Measurements from ENCODE around the gene APBB3.

APBB3 gene

DNA sequence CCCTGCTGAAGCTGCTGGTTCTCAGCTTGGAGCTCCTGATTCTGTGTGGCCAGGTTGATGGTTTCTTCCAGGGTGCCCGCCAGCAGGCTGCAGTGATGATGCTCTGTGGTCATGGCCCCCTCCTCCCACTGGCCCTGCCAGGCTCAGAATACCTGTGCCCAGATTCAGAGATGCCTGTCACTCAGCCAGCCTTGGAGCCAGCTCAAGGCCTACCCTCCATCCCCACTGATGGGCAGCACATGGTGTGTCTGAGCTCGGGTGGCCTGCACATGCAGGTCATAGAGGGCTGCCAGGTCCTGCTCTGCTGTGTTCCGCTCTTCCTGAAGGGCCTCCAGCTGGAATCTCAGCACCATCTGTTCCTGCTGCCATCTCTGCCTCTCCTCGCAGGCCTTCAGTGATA lies 5.7 kb upstream of the APBB3 start (continued):
- no peak for TF ChIP-seq GLI2 (tag by site-specific recombination; IDR thresholded peaks at IDR 0.05; ENCODE audit: borderline replicate concordance, low read depth)

DNA sequence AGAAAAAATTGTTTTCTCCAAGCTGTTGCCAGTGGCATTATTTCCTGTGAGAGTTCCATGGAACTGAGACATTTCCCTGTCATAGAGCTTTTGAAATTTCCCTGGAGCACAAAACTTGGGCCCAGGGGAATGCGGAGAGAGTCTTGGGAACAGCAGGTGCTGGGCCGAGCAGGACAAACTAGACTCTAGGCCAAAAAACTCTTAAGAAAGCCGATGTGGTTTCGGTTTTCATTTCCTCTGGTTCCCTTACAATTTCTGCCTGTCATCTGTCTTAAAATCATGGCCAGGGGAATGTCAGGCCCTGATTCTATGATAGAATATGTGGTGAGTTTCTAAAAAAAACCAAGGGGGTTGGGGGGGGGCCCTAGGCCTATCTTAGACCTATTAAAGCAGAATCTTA lies 4.8 kb upstream of the APBB3 start:
- no peak overlapping the region for H3K4me3 ChIP-seq (ENCODE audit: low read depth, low read length)
- TF ChIP-seq ZNF19 (tag by site-specific recombination; IDR thresholded peaks at IDR 0.05; ENCODE audit: low read depth) (no peak), ZEB2 (tag by site-specific recombination; IDR thresholded peaks at IDR 0.05) (no peak), ZNF138 (tag by site-specific recombination; IDR thresholded peaks at IDR 0.05; ENCODE audit: borderline replicate concordance) (no peak), KLF10 (tag by site-specific recombination; IDR thresholded peaks at IDR 0.05) (no peak), ZNF426 (tag by site-specific recombination; IDR thresholded peaks at IDR 0.05) (no peak), ZNF707 (tag by site-specific recombination; IDR thresholded peaks at IDR 0.05) (no peak)
- TF ChIP-seq, protein P1, sequence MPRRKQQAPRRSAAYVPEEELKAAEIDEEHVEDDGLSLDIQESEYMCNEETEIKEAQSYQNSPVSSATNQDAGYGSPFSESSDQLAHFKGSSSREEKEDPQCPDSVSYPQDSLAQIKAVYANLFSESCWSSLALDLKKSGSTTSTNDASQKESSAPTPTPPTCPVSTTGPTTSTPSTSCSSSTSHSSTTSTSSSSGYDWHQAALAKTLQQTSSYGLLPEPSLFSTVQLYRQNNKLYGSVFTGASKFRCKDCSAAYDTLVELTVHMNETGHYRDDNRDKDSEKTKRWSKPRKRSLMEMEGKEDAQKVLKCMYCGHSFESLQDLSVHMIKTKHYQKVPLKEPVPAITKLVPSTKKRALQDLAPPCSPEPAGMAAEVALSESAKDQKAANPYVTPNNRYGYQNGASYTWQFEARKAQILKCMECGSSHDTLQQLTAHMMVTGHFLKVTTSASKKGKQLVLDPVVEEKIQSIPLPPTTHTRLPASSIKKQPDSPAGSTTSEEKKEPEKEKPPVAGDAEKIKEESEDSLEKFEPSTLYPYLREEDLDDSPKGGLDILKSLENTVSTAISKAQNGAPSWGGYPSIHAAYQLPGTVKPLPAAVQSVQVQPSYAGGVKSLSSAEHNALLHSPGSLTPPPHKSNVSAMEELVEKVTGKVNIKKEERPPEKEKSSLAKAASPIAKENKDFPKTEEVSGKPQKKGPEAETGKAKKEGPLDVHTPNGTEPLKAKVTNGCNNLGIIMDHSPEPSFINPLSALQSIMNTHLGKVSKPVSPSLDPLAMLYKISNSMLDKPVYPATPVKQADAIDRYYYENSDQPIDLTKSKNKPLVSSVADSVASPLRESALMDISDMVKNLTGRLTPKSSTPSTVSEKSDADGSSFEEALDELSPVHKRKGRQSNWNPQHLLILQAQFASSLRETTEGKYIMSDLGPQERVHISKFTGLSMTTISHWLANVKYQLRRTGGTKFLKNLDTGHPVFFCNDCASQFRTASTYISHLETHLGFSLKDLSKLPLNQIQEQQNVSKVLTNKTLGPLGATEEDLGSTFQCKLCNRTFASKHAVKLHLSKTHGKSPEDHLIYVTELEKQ (tag by site-specific recombination; IDR thresholded peaks at IDR 0.05; ENCODE audit: borderline replicate concordance): no peak
- TF ChIP-seq, protein P2, sequence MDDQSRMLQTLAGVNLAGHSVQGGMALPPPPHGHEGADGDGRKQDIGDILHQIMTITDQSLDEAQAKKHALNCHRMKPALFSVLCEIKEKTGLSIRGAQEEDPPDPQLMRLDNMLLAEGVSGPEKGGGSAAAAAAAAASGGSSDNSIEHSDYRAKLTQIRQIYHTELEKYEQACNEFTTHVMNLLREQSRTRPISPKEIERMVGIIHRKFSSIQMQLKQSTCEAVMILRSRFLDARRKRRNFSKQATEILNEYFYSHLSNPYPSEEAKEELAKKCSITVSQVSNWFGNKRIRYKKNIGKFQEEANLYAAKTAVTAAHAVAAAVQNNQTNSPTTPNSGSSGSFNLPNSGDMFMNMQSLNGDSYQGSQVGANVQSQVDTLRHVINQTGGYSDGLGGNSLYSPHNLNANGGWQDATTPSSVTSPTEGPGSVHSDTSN (CRISPR knock-in tag; IDR thresholded peaks at IDR 0.05): no peak
- ChIA-PET CTCF (interaction anchor here (1.1 to 1.7 kb wide), 2 partner anchors 8 to 218 kb away, joined by 3 to 4 read pairs; no protein-coding TSS in a partner anchor), POLR2A (interaction anchor here (1.0 kb wide), 1 partner anchor 79 kb away, joined by 3 read pairs; the partner anchor contains the start of gene IK)
- H3K4me1 ChIP-seq (ENCODE audit: control insufficient read depth, insufficient read depth, low read length): no peaks in the 10 kb centered on the region
- no peak overlapping the region for H3K27ac ChIP-seq (ENCODE audit: extremely low read depth, low read depth, low read length)
- no peaks in the 10 kb centered on the region for H3K9me3 ChIP-seq (ENCODE audit: control insufficient read depth, insufficient read depth, low read depth, low read length)
- H3K36me3 ChIP-seq (ENCODE audit: control insufficient read depth in 2 of 2, insufficient read depth in 1 of 2, low read length in 2 of 2): peaks cover 6 to 32% of the 10 kb centered on the region in 2 experiments; a peak in 2 of 3 replicates

DNA sequence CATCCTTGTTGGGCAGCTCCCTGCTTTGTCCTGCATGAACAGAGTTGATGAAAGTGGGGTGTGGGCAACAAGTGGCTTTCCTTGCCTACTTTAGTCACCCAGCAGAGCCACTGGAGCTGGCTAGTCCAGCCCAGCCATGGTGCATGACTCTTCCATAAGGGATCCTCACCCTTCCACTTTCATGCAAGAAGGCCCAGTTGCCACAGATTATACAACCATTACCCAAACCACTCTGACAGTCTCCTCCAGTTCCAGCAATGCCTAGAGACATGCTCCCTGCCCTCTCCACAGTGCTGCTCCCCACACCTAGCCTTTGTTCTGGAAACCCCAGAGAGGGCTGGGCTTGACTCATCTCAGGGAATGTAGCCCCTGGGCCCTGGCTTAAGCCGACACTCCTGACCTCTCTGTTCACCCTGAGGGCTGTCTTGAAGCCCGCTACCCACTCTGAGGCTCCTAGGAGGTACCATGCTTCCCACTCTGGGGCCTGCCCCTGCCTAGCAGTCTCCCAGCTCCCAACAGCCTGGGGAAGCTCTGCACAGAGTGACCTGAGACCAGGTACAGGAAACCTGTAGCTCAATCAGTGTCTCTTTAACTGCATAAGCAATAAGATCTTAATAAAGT lies 4.2 kb upstream of the APBB3 start:
- POLR2A ChIA-PET: interaction anchor here (1.0 to 1.1 kb wide), 2 partner anchors 11 to 79 kb away, joined by 3 read pairs; partner anchors contain the start of genes IK and SRA1
- Histone ChIP-seq H3K27ac (ENCODE audit: extremely low read depth, low read depth, low read length) (no peak overlapping the region), H3K4me1 (ENCODE audit: control insufficient read depth, insufficient read depth, low read length) (0 out of 2 replicates have a peak, but pooled peaks cover under 1% of the 10 kb centered on the region), H3K4me3 (ENCODE audit: low read depth, low read length) (no peak overlapping the region), H3K36me3 (ENCODE audit: control insufficient read depth in 2 of 2, insufficient read depth in 1 of 2, low read length in 2 of 2) (peaks cover 6 to 32% of the 10 kb centered on the region in 2 experiments; a peak in 2 of 3 replicates), H3K9me3 (ENCODE audit: control insufficient read depth, insufficient read depth, low read depth, low read length) (no peaks in the 10 kb centered on the region)
- TF ChIP-seq SCRT2 (tag by site-specific recombination; IDR thresholded peaks at IDR 0.05) (peak; percentile 62; the same call in 1 of the 2 replicates), ZBTB20 (tag by site-specific recombination; IDR thresholded peaks at IDR 0.05) (no peak), ZNF175 (tag by site-specific recombination; IDR thresholded peaks at IDR 0.05) (no peak), ZFHX2 (tag by site-specific recombination; conservative IDR thresholded peaks at IDR 0.05) (no peak)
- TF ChIP-seq, protein P3, sequence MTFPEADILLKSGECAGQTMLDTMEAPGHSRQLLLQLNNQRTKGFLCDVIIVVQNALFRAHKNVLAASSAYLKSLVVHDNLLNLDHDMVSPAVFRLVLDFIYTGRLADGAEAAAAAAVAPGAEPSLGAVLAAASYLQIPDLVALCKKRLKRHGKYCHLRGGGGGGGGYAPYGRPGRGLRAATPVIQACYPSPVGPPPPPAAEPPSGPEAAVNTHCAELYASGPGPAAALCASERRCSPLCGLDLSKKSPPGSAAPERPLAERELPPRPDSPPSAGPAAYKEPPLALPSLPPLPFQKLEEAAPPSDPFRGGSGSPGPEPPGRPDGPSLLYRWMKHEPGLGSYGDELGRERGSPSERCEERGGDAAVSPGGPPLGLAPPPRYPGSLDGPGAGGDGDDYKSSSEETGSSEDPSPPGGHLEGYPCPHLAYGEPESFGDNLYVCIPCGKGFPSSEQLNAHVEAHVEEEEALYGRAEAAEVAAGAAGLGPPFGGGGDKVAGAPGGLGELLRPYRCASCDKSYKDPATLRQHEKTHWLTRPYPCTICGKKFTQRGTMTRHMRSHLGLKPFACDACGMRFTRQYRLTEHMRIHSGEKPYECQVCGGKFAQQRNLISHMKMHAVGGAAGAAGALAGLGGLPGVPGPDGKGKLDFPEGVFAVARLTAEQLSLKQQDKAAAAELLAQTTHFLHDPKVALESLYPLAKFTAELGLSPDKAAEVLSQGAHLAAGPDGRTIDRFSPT (tag by site-specific recombination; IDR thresholded peaks at IDR 0.05): no peak
- CTCF ChIA-PET: interaction anchor here (0.6 kb wide), 1 partner anchor 21 kb away, joined by 3 read pairs; no protein-coding TSS in a partner anchor
